HepG2 (cell line): ENCODE results near the gene ABHD6. TPM values are rescaled to one million over a fixed set of nuclear protein-coding genes. Genes with fewer than 3 reads are reported as not detected.

Source experiments
- ATRX ChIP-seq: sonication (generic); formaldehyde crosslinking; IDR thresholded peaks from 2 replicates; pipeline ENCODE4 v1.4.0; 2020; ENCODE audit warnings: missing genetic modification reagents, borderline replicate concordance
- BCLAF1 ChIP-seq: fragments of 450-650 bp; IDR thresholded peaks from 2 replicates; pipeline ENCODE4 v1.6.1; 2017; ENCODE audit warnings: mild to moderate bottlenecking
- CHD4 ChIP-seq: fragments of 200-600 bp; sonication (generic); IDR thresholded peaks from 2 replicates; pipeline ENCODE4 v1.7.0; 2017; ENCODE audit warnings: mild to moderate bottlenecking, low read length, borderline replicate concordance
- DZIP1 ChIP-seq: sonication (generic); formaldehyde crosslinking; IDR thresholded peaks from 2 replicates; pipeline ENCODE4 v1.5.0; 2020; ENCODE audit warnings: mild to moderate bottlenecking, missing genetic modification reagents
- GABPB1 ChIP-seq: IDR thresholded peaks from 2 replicates; pipeline ENCODE4 v1.6.1; 2016; ENCODE audit warnings: mild to moderate bottlenecking, missing genetic modification reagents, moderate library complexity, missing compliant biosample characterization
- GPBP1L1 ChIP-seq: sonication (generic); formaldehyde crosslinking; IDR thresholded peaks from 2 replicates; pipeline ENCODE4 v1.5.0; 2020; ENCODE audit warnings: mild to moderate bottlenecking, missing genetic modification reagents
- IRF2 ChIP-seq: IDR thresholded peaks from 2 replicates; pipeline ENCODE4 v1.6.1; 2018; ENCODE audit warnings: missing genetic modification reagents, missing compliant biosample characterization
- POLR2AphosphoS2 ChIP-seq: IDR thresholded peaks from 2 replicates; pipeline ENCODE4 v1.6.1; 2011; ENCODE audit warnings: low read depth, low read length, improper control_type of control experiment
- RELA ChIP-seq: sonication (generic); formaldehyde crosslinking; IDR thresholded peaks from 2 replicates; pipeline ENCODE4 v1.4.0; 2020; ENCODE audit warnings: missing genetic modification reagents
- SKI ChIP-seq: fragments of 450-650 bp; IDR thresholded peaks from one replicate; pipeline ENCODE4 v1.6.1; 2018; ENCODE audit warnings: mild to moderate bottlenecking; ENCODE audit not compliant: partially characterized antibody
- TERF1 ChIP-seq: sonication (generic); formaldehyde crosslinking; IDR thresholded peaks from 2 replicates; pipeline ENCODE4 v1.8.0; 2022; ENCODE audit warnings: mild to moderate bottlenecking, missing genetic modification reagents, moderate library complexity
- ZBTB34 ChIP-seq: sonication (generic); formaldehyde crosslinking; IDR thresholded peaks from 2 replicates; pipeline ENCODE4 v1.8.0; 2022; ENCODE audit warnings: mild to moderate bottlenecking, missing genetic modification reagents
- ZBTB38 ChIP-seq: sonication (generic); formaldehyde crosslinking; IDR thresholded peaks from 2 replicates; pipeline ENCODE4 v1.5.1; 2020; ENCODE audit warnings: mild to moderate bottlenecking, missing genetic modification reagents
- ZFAT ChIP-seq: sonication (generic); formaldehyde crosslinking; conservative IDR thresholded peaks from 2 replicates; pipeline ENCODE4 v1.8.1; 2023; ENCODE audit warnings: missing genetic modification reagents, inconsistent platforms
- ZMYM4 ChIP-seq: sonication (generic); formaldehyde crosslinking; IDR thresholded peaks from 2 replicates; pipeline ENCODE4 v1.8.1; 2023; ENCODE audit warnings: mild to moderate bottlenecking, missing genetic modification reagents
- ZNF12 ChIP-seq: sonication (generic); formaldehyde crosslinking; IDR thresholded peaks from 2 replicates; pipeline ENCODE4 v1.5.0; 2020; ENCODE audit warnings: missing genetic modification reagents
- ZNF317 ChIP-seq: sonication (generic); formaldehyde crosslinking; IDR thresholded peaks from 2 replicates; pipeline ENCODE4 v1.5.0; 2020; ENCODE audit warnings: mild to moderate bottlenecking, missing genetic modification reagents
- ZNF44 ChIP-seq: sonication (generic); formaldehyde crosslinking; IDR thresholded peaks from 2 replicates; pipeline ENCODE4 v1.5.1; 2020; ENCODE audit warnings: mild to moderate bottlenecking, missing genetic modification reagents
- ZNF569 ChIP-seq: sonication (generic); formaldehyde crosslinking; IDR thresholded peaks from 2 replicates; pipeline ENCODE4 v1.5.0; 2020; ENCODE audit warnings: mild to moderate bottlenecking, missing genetic modification reagents, moderate library complexity, borderline replicate concordance
- ZNF652 ChIP-seq: IDR thresholded peaks from 2 replicates; pipeline ENCODE4 v1.6.1; 2016; ENCODE audit warnings: low read depth, borderline replicate concordance
- polyA plus RNA-seq, 8 experiments: library from polyadenylated mRNA; depleted of rRNA in 3 of 8; stranded (reverse) in 7 of 8; unstranded in 1 of 8; fragments of >200 nt; fragmentation: Illumina TruSeq in 4 of 8; extraction: Trizol in 4 of 8; gene quantifications; 2 replicates each; pipeline versions ENCODE4 v1.2.1 to v1.2.3, GENCODE V29; 2011 to 2016; ENCODE audit warnings: low read depth in 4 of 8, missing spikeins in 1 of 8, mixed read lengths in 1 of 8; ENCODE audit not compliant: insufficient read depth in 1 of 8
- total RNA-seq, 5 experiments: library from RNA; depleted of rRNA; stranded (reverse); fragments of >200 nt; fragmentation: Illumina TruSeq; extraction: Trizol; gene quantifications; 2 replicates each; pipeline ENCODE4 v1.2.3, GENCODE V29; 2016; ENCODE audit warnings: low read depth in 1 of 5

Gene ABHD6
- total and polyA plus RNA-seq, 2 of the 13 experiments (the other 11 are each of a cell fraction or from before 2014, with no cell fraction given): 9.0 to 17.2 TPM

GRCh38 chr3:58191361-58191991 lies 46.1 kb upstream of the ABHD6 start (continued):
- TF ChIP-seq GPBP1L1 (CRISPR knock-in tag) (no peak), ZBTB38 (no peak), BCLAF1 (no peak), ZNF12 (no peak), ZBTB34 (CRISPR knock-in tag) (peak; percentile 57), RELA (CRISPR knock-in tag) (no peak), ZNF569 (CRISPR knock-in tag) (no peak), GABPB1 (CRISPR knock-in tag) (peak; percentile 26; the same call in 1 of the 2 replicates), ZFAT (no peak), ATRX (CRISPR knock-in tag) (no peak), ZNF652 (CRISPR knock-in tag) (no peak), IRF2 (CRISPR knock-in tag) (peak; percentile 36; the same call in 1 of the 2 replicates), ZNF44 (CRISPR knock-in tag) (no peak), CHD4 (peak; percentile 75; the same call in 1 of the 2 replicates), TERF1 (CRISPR knock-in tag) (no peak), SKI (peak; percentile 84), ZNF317 (CRISPR knock-in tag) (no peak; the same call in 1 of the 2 replicates), POLR2AphosphoS2 (no peak), ZMYM4 (CRISPR knock-in tag) (peak; percentile 75), DZIP1 (CRISPR knock-in tag) (no peak)
